Trophoblast cell (in vitro differentiated cells and primary cell): ENCODE measurements around the gene DELE1.
A peak's percentile ranks its signal among the peaks of the same experiment; 100 is the strongest.

Source experiments
- DNase-seq, 2 donors: peaks; one replicate each; pipeline ENCODE4 v3.0.0-alpha.2; 2016
- H2AFZ ChIP-seq: 2 replicates; pipeline ENCODE4 v1.6.1; 2013; ENCODE audit warnings: low read length, moderate library complexity, mild to moderate bottlenecking; ENCODE audit not compliant: insufficient read depth, poor library complexity
- H2AK5ac ChIP-seq: 2 replicates; pipeline ENCODE4 v1.6.1; 2013; ENCODE audit warnings: mild to moderate bottlenecking, low read length
- H2BK120ac ChIP-seq: 2 replicates; pipeline ENCODE4 v1.6.1; 2013; ENCODE audit warnings: low read length, mild to moderate bottlenecking, moderate library complexity; ENCODE audit not compliant: insufficient read depth, poor library complexity
- H2BK12ac ChIP-seq: 2 replicates; pipeline ENCODE4 v1.6.1; 2013; ENCODE audit warnings: mild to moderate bottlenecking, low read length, moderate library complexity
- H2BK5ac ChIP-seq: 2 replicates; pipeline ENCODE4 v1.6.1; 2013; ENCODE audit warnings: low read length, low read depth, moderate library complexity, mild to moderate bottlenecking; ENCODE audit not compliant: poor library complexity
- H3K14ac ChIP-seq: 2 replicates; pipeline ENCODE4 v1.6.1; 2013; ENCODE audit warnings: mild to moderate bottlenecking, low read length
- H3K18ac ChIP-seq: 2 replicates; pipeline ENCODE4 v1.6.1; 2013; ENCODE audit warnings: mild to moderate bottlenecking, low read length
- H3K23ac ChIP-seq: 2 replicates; pipeline ENCODE4 v1.6.1; 2013; ENCODE audit warnings: low read length
- H3K27ac ChIP-seq: 2 replicates; pipeline ENCODE4 v1.5.1; 2013; ENCODE audit warnings: low read depth, mild to moderate bottlenecking, inconsistent platforms, low read length, moderate library complexity
- H3K27me3 ChIP-seq: 2 replicates; pipeline ENCODE4 v1.6.1; 2013; ENCODE audit warnings: inconsistent platforms, mild to moderate bottlenecking, low read length, moderate library complexity; ENCODE audit not compliant: insufficient read depth
- H3K36me3 ChIP-seq, 2 experiments: 1 replicate in 1 of 2; 2 replicates in 1 of 2; pipeline ENCODE4 v1.6.1; 2013; ENCODE audit warnings: low read length in 2 of 2, mild to moderate bottlenecking in 2 of 2, moderate library complexity in 1 of 2; ENCODE audit not compliant: insufficient read depth in 2 of 2, control insufficient read depth in 1 of 2
- H3K4ac ChIP-seq: 2 replicates; pipeline ENCODE4 v1.6.1; 2013; ENCODE audit warnings: low read depth, mild to moderate bottlenecking, low read length, moderate library complexity
- H3K4me1 ChIP-seq, 2 experiments: 1 replicate in 1 of 2; 2 replicates in 1 of 2; pipeline ENCODE4 v1.6.1; 2013; ENCODE audit warnings: low read length in 2 of 2, mild to moderate bottlenecking in 2 of 2, moderate library complexity in 1 of 2; ENCODE audit not compliant: insufficient read depth in 2 of 2, control insufficient read depth in 1 of 2
- H3K4me2 ChIP-seq: 2 replicates; pipeline ENCODE4 v1.6.1; 2013; ENCODE audit warnings: inconsistent platforms, mild to moderate bottlenecking, low read length, moderate library complexity
- H3K4me3 ChIP-seq: 2 replicates; pipeline ENCODE4 v1.5.1; 2013; ENCODE audit warnings: mild to moderate bottlenecking, low read depth, low read length, inconsistent platforms
- H3K79me1 ChIP-seq: one replicate; pipeline ENCODE4 v1.6.1; 2013; ENCODE audit warnings: low read length
- H3K79me2 ChIP-seq: 2 replicates; pipeline ENCODE4 v1.6.1; 2013; ENCODE audit warnings: low read length, mild to moderate bottlenecking; ENCODE audit not compliant: control insufficient read depth, insufficient read depth, poor library complexity
- H3K9ac ChIP-seq: 2 replicates; pipeline ENCODE4 v1.6.1; 2013; ENCODE audit warnings: mild to moderate bottlenecking, low read length
- H3K9me3 ChIP-seq: 2 replicates; pipeline ENCODE4 v1.6.1; 2013; ENCODE audit warnings: low read depth, mild to moderate bottlenecking, control low read depth, inconsistent platforms, low read length; ENCODE audit not compliant: insufficient read depth
- H4K12ac ChIP-seq: 2 replicates; pipeline ENCODE4 v1.6.1; 2013; ENCODE audit warnings: low read depth, mild to moderate bottlenecking, low read length, moderate library complexity
- H4K8ac ChIP-seq: 2 replicates; pipeline ENCODE4 v1.6.1; 2013; ENCODE audit warnings: low read depth, mild to moderate bottlenecking, low read length, moderate library complexity
- H4K91ac ChIP-seq: one replicate; pipeline ENCODE4 v1.6.1; 2013; ENCODE audit warnings: low read depth, mild to moderate bottlenecking, low read length, moderate library complexity
- WGBS: extraction: QIAGEN DNeasy Blood & Tissue Kit; methylation state at CpG from one replicate; pipeline ENCODE4 v1.1.7; 2013; ENCODE audit warnings: missing lambda C conversion rate; ENCODE audit not compliant: insufficient read length, insufficient coverage; ENCODE audit errors: extremely low coverage; 5-methylcytosine and 5-hydroxymethylcytosine counted together

Gene DELE1

GRCh38 chr5:141878711-141879425, 44.8 kb upstream of the DELE1 start:
- Histone ChIP-seq H3K27ac (no peak overlapping the region), H2AFZ (no peak overlapping the region), H3K79me1 (no peaks in the 10 kb centered on the region), H3K9me3 (peaks cover 2% of the 10 kb centered on the region), H2AK5ac (no peak overlapping the region), H4K91ac (no peak overlapping the region), H3K4me2 (peak overlapping the region; percentile 68), H3K9ac (no peak overlapping the region), H3K79me2 (no peaks in the 10 kb centered on the region), H2BK12ac (no peak overlapping the region), H4K12ac (no peak overlapping the region), H3K14ac (no peak overlapping the region), H3K27me3 (peaks cover 26% of the 10 kb centered on the region), H3K4me3 (peak overlapping the region; percentile 50), H3K23ac (no peak overlapping the region), H4K8ac (no peak overlapping the region), H3K4me1 (peaks cover 37 to 56% of the 10 kb centered on the region in 2 experiments), H3K4ac (no peak overlapping the region), H3K36me3 (no peaks in the 10 kb centered on the region), H2BK120ac (no peak overlapping the region), H3K18ac (no peak overlapping the region), H2BK5ac (no peak overlapping the region)
- peak; percentile 96 to 100 for DNase-seq
- WGBS, result no CpG with 5 or more reads among the region's 40 CpGs

GRCh38 chr5:141879426-141879759, 44.3 kb upstream of the DELE1 start:
- H4K91ac ChIP-seq, result no peak overlapping the region
- no peak overlapping the region for H2AFZ ChIP-seq
- H3K4me1 ChIP-seq, result peaks cover 37 to 54% of the 10 kb centered on the region in 2 experiments
- H3K18ac ChIP-seq, result no peak overlapping the region
- no peak overlapping the region for H3K9ac ChIP-seq
- no peak overlapping the region for H3K23ac ChIP-seq
- no peaks in the 10 kb centered on the region for H3K79me2 ChIP-seq
- H3K14ac ChIP-seq, result no peak overlapping the region
- H3K36me3 ChIP-seq, result no peaks in the 10 kb centered on the region
- peaks cover 2% of the 10 kb centered on the region for H3K9me3 ChIP-seq
- WGBS, result no CpG with 5 or more reads among the region's 2 CpGs
- no peak for DNase-seq
- no peak overlapping the region for H2AK5ac ChIP-seq
- H3K27me3 ChIP-seq, result peaks cover 26% of the 10 kb centered on the region
- H3K79me1 ChIP-seq, result no peaks in the 10 kb centered on the region
- no peak overlapping the region for H3K4me2 ChIP-seq
- no peak overlapping the region for H2BK5ac ChIP-seq
- H2BK120ac ChIP-seq, result no peak overlapping the region
- no peak overlapping the region for H2BK12ac ChIP-seq
- no peak overlapping the region for H3K4me3 ChIP-seq
- no peak overlapping the region for H4K8ac ChIP-seq
- H4K12ac ChIP-seq, result no peak overlapping the region
- no peak overlapping the region for H3K27ac ChIP-seq
- H3K4ac ChIP-seq, result no peak overlapping the region

- Histone ChIP-seq H4K8ac (no peak overlapping the region), H3K14ac (no peak overlapping the region), H4K12ac (no peak overlapping the region), H3K4me2 (no peak overlapping the region), H3K23ac (no peak overlapping the region), H3K4ac (no peak overlapping the region), H2BK5ac (no peak overlapping the region), H3K27me3 (peaks cover 26% of the 10 kb centered on the region), H3K9me3 (peaks cover 2% of the 10 kb centered on the region), H3K4me3 (no peak overlapping the region), H3K9ac (no peak overlapping the region), H2BK120ac (no peak overlapping the region), H3K36me3 (no peaks in the 10 kb centered on the region), H3K79me1 (no peaks in the 10 kb centered on the region), H3K27ac (no peak overlapping the region), H2BK12ac (no peak overlapping the region), H3K4me1 (peaks cover 37 to 54% of the 10 kb centered on the region in 2 experiments), H3K79me2 (no peaks in the 10 kb centered on the region), H4K91ac (no peak overlapping the region), H2AFZ (no peak overlapping the region), H2AK5ac (no peak overlapping the region), H3K18ac (no peak overlapping the region)
- WGBS, result no CpG with 5 or more reads among the region's 7 CpGs
- no peak for DNase-seq
Measured at GRCh38 chr5:141879941-141880738, 43.5 kb upstream of the DELE1 start.

GRCh38 chr5:141880961-141881801, 42.5 kb upstream of the DELE1 start:
- no peaks in the 10 kb centered on the region for H3K36me3 ChIP-seq
- H3K27me3 ChIP-seq, result peaks cover 18% of the 10 kb centered on the region
- H3K4ac ChIP-seq, result no peak overlapping the region
- no CpG with 5 or more reads among the region's 8 CpGs for WGBS
- H4K91ac ChIP-seq, result no peak overlapping the region
- no peak overlapping the region for H3K18ac ChIP-seq
- H2BK5ac ChIP-seq, result no peak overlapping the region
- H3K9ac ChIP-seq, result no peak overlapping the region
- H2BK120ac ChIP-seq, result no peak overlapping the region
- H3K27ac ChIP-seq, result no peak overlapping the region
- no peaks in the 10 kb centered on the region for H3K79me2 ChIP-seq
- no peak overlapping the region for H2AFZ ChIP-seq
- H2BK12ac ChIP-seq, result no peak overlapping the region
- H3K23ac ChIP-seq, result no peak overlapping the region
- no peak overlapping the region for H3K4me2 ChIP-seq
- H2AK5ac ChIP-seq, result no peak overlapping the region
- H3K9me3 ChIP-seq, result peaks cover 2% of the 10 kb centered on the region
- H3K4me3 ChIP-seq, result no peak overlapping the region
- H4K12ac ChIP-seq, result no peak overlapping the region
- no peak overlapping the region for H3K14ac ChIP-seq
- H4K8ac ChIP-seq, result no peak overlapping the region
- peaks cover 37 to 50% of the 10 kb centered on the region in 2 experiments for H3K4me1 ChIP-seq
- no peaks in the 10 kb centered on the region for H3K79me1 ChIP-seq
- no peak for DNase-seq
